Stimulated activated CD4-positive, alpha-beta T cell treated with anti-CD3 and anti-CD28 coated beads, Interleukin-12 subunit alpha, Interleukin-12 subunit beta, amount 100 ng/mL, for 48 hours (primary cell): ENCODE measurements around the gene AKAP8.
"Not testable (repeated sequence)": the region's sequence is repeated elsewhere in the genome, so short reads cannot be mapped to it uniquely, and the experiment has no call there.

Experiments used
- DNase-seq, 3 donors: peaks; one replicate each; pipeline ENCODE4 v3.0.0-alpha.2; 2020; ENCODE audit warnings: low read depth in 2 of 3, low spot score in 1 of 3

The AKAP8 gene

DNA sequence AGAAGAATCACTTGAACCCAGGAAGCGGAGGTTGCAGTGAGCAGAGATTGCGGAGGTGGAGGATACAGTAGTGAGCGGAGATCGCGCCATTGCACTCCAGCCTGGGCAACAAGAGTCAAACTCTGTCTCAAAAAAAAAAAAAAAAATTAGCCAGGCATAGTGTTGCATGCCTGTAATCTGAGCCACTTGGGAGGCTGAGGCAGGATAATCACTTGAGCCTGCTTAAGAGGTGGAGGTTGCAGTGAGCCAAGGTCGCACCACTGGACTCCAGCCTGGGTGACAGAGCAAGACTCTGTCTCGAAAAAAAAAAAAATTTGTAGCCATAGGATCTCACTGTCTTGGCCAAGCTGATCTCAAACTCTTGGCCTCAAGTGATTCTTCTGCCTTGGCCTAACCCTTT, 43.6 kb downstream of the AKAP8 start:
- DNase-seq: not testable (repeated sequence)

DNA sequence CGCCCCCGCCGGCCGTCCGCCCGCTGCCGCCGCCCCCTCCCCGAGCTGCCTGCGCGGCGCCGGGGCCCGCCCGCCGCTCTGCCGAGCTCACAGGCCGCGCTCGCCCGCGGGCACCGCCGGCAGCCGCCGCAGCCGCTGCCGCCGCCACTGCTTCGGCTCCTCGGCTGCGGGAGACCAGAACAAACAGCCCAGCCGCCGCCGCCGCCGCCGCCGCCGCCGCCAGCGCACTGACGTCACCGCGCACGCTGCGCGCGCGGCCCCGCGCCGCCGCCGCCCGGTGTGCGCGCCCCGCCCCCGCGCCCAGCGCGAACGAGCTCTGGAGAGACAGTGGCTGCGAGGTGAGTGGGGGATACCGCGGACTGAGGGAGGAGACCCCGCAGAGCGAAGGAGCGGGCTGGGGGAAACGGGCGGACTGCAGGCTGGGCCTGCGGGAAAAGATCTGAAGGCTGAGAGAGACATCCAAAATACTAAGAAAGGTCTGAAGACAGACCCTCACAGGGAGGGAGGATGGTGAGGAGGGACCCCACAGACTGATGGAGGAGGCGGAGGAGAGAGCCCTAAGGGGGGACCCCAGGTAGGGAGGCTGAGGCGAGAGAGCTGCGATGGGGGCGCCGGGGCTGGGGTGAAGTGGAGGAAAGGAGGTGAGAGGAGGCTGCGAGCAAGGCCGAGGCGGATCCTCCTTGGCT, 47.1 kb downstream of the AKAP8 start, which contains the start of gene BRD4:
Gene BRD4 (minus strand): TSS at position 229 of the 686 bp plus-strand sequence. CDS start 59,440 bp downstream, outside the sequence.
- peak; percentile 50 to 72 (median 57) for DNase-seq

DNA sequence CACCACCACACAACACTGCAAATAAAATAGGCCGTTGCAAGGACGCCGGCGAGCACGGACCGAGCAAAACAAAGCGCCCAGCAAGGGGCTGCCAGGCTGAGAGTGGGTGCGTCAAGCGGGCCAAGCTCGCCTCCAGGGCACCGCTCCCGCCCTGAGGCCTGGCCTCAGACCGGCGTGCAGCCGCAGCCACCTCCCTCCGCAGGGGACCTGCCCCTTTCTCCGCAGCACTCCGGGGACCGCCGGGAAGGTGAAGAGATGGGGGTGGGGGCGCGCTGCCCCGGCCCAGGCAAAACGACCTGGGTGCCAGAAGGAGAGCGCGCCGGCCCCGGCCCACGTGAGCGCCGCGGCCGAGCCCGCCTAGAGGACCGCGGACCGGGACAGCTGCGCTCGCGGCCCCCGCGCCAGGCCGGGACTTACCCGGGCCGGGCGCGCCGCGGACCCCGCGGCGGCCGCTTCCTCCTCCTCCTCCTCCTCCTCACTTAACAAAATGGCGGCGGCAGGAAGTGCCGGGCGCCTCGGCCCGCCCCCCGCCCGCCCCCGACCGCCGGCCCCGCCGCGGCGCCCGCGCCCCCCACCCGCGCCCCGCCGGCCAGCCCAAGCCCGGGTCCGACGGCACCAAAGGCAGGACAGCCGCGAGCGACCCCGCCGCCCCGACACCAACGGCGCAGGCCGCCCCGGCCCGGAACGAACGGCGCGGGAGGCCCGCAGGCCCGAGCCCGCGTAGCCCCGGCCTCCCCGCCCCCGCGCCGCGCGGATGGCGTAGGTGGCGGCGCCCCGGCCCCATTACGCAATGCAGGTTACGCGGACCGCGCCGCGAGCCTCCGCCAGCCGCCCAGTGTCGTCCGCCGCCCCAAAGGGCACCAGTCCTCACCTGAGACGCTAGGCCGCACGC, 47.9 kb downstream of the AKAP8 start:
- peak in 2 of 3 donors; percentile 25 to 52 for DNase-seq

DNA sequence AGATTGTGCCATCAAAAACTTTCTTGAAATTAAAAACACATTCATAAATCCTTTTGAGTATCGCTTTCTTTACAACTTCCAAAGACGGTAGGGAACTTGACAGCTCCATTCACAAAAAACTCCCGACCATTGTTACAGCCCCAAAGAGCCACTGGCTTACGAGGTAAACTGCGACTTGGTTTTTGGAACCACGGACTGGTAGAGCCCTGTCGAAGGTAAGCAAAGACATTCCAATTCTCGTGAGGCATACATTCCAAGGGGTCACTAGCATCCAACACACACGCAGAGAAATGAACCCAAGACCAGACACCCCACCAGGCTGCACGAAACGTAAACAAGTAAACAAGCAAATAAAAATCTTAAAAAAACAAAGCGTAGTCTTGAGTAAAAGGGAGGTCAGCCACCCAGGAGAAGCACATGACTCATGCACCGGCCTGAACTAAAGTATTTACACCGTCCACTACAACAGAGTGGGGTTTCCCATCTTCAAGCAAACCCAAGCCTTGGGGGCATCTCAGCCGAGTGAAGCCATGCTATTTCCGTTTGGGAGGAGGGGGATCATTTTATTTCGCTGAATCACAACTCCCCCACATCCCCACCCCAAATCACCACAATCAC, 48.7 kb downstream of the AKAP8 start:
- DNase-seq: no peak

GRCh38 chr19:15328312-15328711, 51.3 kb downstream of the AKAP8 start:
- DNase-seq: no peak

GRCh38 chr19:15324791-15325519, 54.6 kb downstream of the AKAP8 start:
- no peak for DNase-seq

DNA sequence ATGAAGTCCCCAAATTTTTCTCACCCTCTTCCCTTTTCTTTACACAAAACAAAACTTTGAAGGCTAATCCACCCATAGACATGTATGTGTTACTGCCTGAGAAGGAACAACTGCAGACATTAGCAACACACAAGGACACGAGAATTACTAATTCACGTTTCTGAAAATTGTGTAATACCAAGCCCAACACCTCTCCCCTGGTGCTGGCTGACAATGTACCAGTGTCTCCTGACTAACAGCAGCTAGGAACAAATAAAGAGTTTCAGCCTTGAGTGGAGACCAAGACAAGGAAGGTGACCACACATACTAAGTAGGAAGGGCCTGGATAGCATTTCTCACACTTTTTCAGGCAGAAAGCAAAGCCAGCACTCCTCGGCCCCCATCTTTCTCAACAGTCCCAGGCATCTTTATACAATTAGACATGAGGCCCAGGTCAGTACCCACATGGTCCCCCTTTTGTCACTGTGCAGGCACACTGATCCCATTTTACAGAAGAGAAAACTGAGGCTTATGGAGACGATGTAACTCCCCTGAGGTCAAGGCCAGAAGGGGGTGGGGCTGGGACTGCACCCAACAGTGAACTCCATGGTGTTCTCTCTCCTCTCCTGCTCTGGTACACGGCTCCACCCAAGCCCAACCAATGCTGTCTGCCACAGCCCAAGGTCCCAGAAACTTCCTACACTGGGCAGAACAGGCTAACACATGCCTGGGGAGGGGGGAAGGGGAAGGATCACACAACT, 55.9 kb downstream of the AKAP8 start:
- no peak for DNase-seq

- no peak for DNase-seq
Observed at GRCh38 chr19:15321739-15322138, 57.8 kb downstream of the AKAP8 start.

DNA sequence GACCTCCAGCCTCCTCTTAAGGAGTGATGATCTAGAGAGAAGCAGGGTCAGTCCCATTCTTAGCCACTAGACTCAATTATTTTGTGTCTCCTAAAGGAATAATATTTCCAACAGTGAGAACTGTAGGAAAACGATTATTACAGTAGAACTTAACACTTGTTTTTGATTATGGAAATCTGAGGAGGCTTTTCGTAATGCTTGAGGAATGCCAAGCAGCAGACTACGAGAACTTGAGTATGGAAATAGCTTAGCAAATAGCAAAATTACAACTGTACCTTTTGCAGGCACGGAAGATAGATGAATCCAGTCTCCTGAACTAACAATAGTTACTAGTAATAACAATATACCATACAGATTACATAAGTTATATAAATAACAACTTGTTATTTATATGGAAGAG, 59.5 kb downstream of the AKAP8 start:
- DNase-seq: no peak

GRCh38 chr19:15318241-15318691, 61.3 kb downstream of the AKAP8 start:
- no peak for DNase-seq

DNA sequence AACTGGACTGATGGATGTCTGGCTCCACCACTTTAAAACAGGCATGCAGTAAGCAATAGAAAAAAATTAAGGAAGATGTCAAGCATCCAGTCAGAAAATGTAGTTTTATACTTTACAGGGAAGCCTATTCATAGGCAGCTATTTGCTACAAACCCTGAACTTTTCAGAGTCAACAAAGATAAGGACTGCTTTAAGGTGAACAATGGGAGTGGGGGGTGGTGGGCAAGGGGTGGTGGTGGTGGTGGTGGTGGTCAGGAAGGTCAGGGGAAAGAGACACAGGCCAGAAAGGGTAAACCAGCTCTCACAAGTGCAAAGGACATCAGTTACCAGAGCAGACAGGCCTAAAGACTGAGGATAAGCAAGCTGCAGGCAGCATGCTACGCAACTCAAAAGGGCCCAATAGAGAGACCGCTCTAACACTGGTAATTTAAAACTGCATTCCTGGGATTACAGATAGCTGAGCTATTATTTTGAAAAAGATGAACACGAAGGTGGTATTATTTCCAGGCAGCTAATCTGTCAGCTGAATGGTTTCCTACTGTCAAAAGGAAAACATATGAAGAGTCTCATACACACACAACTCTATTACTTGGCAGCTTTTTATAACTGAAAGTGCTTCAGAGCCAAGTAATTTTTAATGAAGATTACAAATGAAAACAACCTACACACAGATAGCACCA, 62.1 kb downstream of the AKAP8 start:
- DNase-seq: no peak

DNA sequence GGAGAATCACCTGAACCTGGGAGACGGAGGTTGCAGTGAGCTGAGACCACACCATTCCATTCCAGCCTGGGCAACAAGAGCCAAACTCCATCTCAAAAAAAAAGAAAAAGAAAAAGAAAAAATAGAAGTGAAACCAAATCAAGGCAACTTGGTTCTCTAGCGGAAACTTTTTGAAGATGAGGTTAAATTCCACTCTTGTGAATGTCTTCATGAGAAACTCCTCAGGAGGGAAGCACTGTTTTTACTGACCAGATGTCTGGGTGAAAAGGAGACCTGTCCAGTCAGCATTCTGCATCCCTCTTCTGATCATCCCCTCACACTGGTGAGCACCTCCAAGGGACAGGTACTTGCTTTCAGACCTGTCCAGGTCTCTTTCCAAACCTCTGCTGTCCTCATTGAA, 63.1 kb downstream of the AKAP8 start:
- DNase-seq: no peak

- DNase-seq: no peak
Observed at GRCh38 chr19:15315101-15315500, 64.5 kb downstream of the AKAP8 start.

- no peak for DNase-seq
Observed at GRCh38 chr19:15313649-15314279, 65.8 kb downstream of the AKAP8 start.

DNA sequence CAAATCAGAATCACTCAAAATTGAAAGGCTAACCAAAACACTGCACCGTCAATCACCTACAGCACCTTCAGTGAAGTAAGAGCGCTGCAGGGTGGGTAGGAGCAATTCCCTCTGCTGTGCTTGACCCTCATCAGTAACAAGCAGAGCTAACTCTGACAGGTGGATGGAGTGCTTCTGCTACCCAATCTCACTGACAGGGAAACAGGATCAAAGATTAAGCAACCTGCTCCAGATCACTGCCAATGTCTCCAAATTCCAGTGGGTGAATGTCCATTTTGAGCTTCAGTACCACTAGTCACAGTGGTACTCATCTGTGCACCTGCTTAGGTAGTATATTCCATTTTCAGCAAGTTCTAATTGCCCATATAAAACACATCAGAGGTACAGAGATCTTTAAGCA, 72.4 kb downstream of the AKAP8 start:
- no peak for DNase-seq

DNA sequence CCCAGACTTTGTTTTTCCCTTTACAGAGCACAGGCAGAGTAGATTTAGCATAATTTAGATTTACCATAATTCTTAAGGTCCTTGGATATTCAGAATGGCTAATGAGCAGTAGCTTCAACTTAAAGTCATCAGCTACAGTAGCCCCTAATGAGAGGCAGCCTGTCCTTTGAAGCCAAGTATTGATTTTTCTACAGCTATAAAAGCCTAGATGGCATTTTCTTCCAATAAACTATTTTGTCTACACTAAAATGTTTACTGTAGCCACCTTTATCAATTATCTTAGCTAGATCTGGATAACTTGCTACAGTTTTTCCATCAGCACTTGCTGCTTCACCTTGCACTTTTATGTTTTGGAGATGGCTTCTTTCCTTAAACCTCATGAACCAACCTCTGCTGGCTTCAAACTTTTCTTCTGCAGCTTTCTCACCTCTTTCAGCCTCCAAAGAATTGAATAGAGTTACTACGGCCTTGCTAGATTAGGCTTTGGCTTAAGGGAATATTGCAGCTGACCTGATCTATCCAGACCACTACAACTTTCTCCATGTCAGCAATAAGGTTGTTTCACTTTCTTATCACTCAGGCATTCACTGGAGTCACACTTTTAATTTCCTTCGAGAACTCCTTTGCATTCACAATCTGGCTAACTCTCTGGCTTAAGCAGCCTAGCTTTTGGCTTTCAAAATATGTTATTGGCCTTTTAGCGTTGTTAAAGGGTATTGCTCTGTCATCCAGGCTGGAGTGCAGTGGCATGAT, 73.8 kb downstream of the AKAP8 start:
- DNase-seq: no peak

- DNase-seq: peak in 2 of 3 donors; percentile 15 to 34
Observed at GRCh38 chr19:15304140-15304705, 75.4 kb downstream of the AKAP8 start.
